GM21717 (cell line): Measurements from ENCODE around the gene SLBP.
A peak's percentile ranks its signal among the peaks of the same experiment; 100 is the strongest.

Experiments used
- ATAC-seq: cut with Tn5 transposase; IDR thresholded peaks from one replicate; pipeline ENCODE4 v1.9.1; 2021; ENCODE audit warnings: mild to moderate bottlenecking, moderate library complexity; ENCODE audit not compliant: unreplicated experiment

The SLBP gene

GRCh38 chr4:1712216-1713002 is at the start of gene SLBP:
Gene SLBP (minus strand): TSS chr4:1712319. CDS start chr4:1712188, 131 bp downstream.
- peak; percentile 75 for ATAC-seq

GRCh38 chr4:1761130-1761689 is 49.1 kb upstream of the SLBP start:
- ATAC-seq = no peak

GRCh38 chr4:1760521-1761071 is 48.5 kb upstream of the SLBP start:
- no peak for ATAC-seq

- ATAC-seq = no peak
Observed at GRCh38 chr4:1759818-1760223, 47.7 kb upstream of the SLBP start.

GRCh38 chr4:1759170-1759817 is 47.2 kb upstream of the SLBP start:
- ATAC-seq = no peak

GRCh38 chr4:1758306-1759121 is 46.4 kb upstream of the SLBP start:
- ATAC-seq = no peak

GRCh38 chr4:1757836-1758235 is 45.7 kb upstream of the SLBP start:
- no peak for ATAC-seq

GRCh38 chr4:1756893-1757779 is 45.0 kb upstream of the SLBP start:
- no peak for ATAC-seq

- ATAC-seq = no peak
Observed at GRCh38 chr4:1756079-1756478, 44.0 kb upstream of the SLBP start.

- ATAC-seq = no peak
Observed at GRCh38 chr4:1755297-1755696, 43.2 kb upstream of the SLBP start.

- ATAC-seq = no peak
Observed at GRCh38 chr4:1754336-1754735, 42.2 kb upstream of the SLBP start.

GRCh38 chr4:1753697-1754311 is 41.7 kb upstream of the SLBP start:
- ATAC-seq = no peak

- ATAC-seq = no peak
Observed at GRCh38 chr4:1753294-1753696, 41.2 kb upstream of the SLBP start.

GRCh38 chr4:1752284-1753041 is 40.3 kb upstream of the SLBP start:
- no peak for ATAC-seq

GRCh38 chr4:1751919-1752283 is 39.8 kb upstream of the SLBP start:
- no peak for ATAC-seq

- ATAC-seq = no peak
Observed at GRCh38 chr4:1751155-1751918, 39.2 kb upstream of the SLBP start.

- no peak for ATAC-seq
Observed at GRCh38 chr4:1750381-1751154, 38.4 kb upstream of the SLBP start.
